ENCODE data around the gene ZNF484.
"Not testable (repeated sequence)": the region's sequence is repeated elsewhere in the genome, so short reads cannot be mapped to it uniquely, and the experiment has no call there.

ZNF484 gene

GRCh38 chr9:92886846-92887610 lies 9.2 kb upstream of the ZNF484 start:
- H3K36me3 ChIP-seq (ENCODE audit: insufficient read depth, low read length); H3K9ac ChIP-seq (ENCODE audit: low read depth, low read length); H3K9me3 ChIP-seq (ENCODE audit: control insufficient read depth, insufficient read depth, low read length): not testable (repeated sequence)
- peaks cover 29% of the 10 kb centered on the region for H3K4me1 ChIP-seq (ENCODE audit: insufficient read depth, low read length)

GRCh38 chr9:92883666-92884405 lies 6.0 kb upstream of the ZNF484 start:
- not testable (repeated sequence) for H3K36me3 ChIP-seq (ENCODE audit: insufficient read depth, low read length); H3K9ac ChIP-seq (ENCODE audit: low read depth, low read length); H3K9me3 ChIP-seq (ENCODE audit: control insufficient read depth, insufficient read depth, low read length)
- H3K4me1 ChIP-seq (ENCODE audit: insufficient read depth, low read length) = peaks cover 16% of the 10 kb centered on the region

DNA sequence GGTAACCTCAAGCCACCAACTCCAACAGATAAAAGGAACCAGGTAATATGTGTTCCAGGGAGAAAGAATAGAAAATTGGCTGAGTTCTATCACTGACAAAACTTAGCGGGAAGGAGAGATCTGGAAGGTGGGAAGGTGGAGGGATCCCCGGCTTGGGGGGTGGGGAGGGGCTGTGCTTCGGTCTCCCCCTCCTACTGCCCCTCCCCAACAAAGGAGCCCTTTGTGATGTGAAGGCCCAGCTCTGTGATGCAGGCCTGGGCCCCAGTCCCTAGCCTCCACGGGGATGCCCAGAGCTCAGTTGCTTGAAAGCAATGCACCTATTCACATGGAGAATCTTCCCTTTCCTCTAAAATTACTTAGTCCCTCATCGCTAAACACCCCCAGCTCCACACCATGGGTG lies 4.4 kb upstream of the ZNF484 start:
- H3K9ac ChIP-seq (ENCODE audit: low read depth, low read length) = no peak overlapping the region
- H3K9me3 ChIP-seq (ENCODE audit: control insufficient read depth, insufficient read depth, low read length) = no peaks in the 10 kb centered on the region
- no peaks in the 10 kb centered on the region for H3K36me3 ChIP-seq (ENCODE audit: insufficient read depth, low read length)
- H3K4me1 ChIP-seq (ENCODE audit: insufficient read depth, low read length) = peaks cover 16% of the 10 kb centered on the region

DNA sequence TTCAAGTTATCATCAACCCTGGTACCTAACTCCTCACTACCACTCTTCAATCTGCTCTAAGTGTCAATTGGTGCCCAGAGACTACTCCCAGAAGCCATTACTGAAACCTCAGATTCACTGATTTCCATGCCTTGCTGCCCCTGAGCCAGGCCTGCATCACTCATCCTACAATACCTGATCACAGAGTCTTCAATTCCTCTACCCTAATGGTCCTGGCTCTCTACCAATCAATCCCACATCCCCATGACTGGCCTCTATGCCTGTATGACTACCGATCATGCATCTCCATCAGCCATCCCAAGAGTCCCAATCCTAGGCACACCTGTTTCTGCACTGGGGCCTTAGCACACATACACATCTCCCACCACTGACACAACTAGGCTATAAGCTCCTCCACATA lies 2.5 kb downstream of the ZNF484 start:
- H3K36me3 ChIP-seq (ENCODE audit: insufficient read depth, low read length) = no peaks in the 10 kb centered on the region
- no peaks in the 10 kb centered on the region for H3K9me3 ChIP-seq (ENCODE audit: control insufficient read depth, insufficient read depth, low read length)
- H3K4me1 ChIP-seq (ENCODE audit: insufficient read depth, low read length) = no peaks in the 10 kb centered on the region; the same call in 1 of the 2 replicates
- no peak overlapping the region for H3K9ac ChIP-seq (ENCODE audit: low read depth, low read length)

- Histone ChIP-seq H3K9me3 (ENCODE audit: control insufficient read depth, insufficient read depth, low read length) (no peaks in the 10 kb centered on the region), H3K36me3 (ENCODE audit: insufficient read depth, low read length) (no peaks in the 10 kb centered on the region), H3K4me1 (ENCODE audit: insufficient read depth, low read length) (no peaks in the 10 kb centered on the region; the same call in 1 of the 2 replicates), H3K9ac (ENCODE audit: low read depth, low read length) (no peak overlapping the region)
These were observed 7.5 kb downstream of the ZNF484 start for GRCh38 chr9:92870289-92870688.

DNA sequence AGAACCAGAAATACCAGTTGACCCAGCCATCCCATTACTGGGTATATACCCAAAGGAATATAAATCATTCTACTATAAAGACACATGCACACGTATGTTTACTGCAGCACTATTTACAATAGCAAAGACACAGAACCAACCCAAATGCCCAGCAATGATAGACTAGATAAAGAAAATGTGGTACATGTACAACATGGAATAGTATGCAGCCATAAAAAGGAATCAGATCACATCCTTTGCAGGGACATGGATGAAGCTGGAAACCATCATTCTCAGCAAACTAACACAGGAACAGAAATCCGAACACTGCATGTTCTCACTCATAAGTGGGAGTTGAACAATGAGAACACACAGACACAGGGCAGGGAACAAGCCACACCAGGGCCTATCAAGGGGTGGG lies 11.2 kb downstream of the ZNF484 start:
- not testable (repeated sequence) for H3K36me3 ChIP-seq (ENCODE audit: insufficient read depth, low read length); H3K9me3 ChIP-seq (ENCODE audit: control insufficient read depth, insufficient read depth, low read length); H3K9ac ChIP-seq (ENCODE audit: low read depth, low read length); H3K4me1 ChIP-seq (ENCODE audit: insufficient read depth, low read length)

DNA sequence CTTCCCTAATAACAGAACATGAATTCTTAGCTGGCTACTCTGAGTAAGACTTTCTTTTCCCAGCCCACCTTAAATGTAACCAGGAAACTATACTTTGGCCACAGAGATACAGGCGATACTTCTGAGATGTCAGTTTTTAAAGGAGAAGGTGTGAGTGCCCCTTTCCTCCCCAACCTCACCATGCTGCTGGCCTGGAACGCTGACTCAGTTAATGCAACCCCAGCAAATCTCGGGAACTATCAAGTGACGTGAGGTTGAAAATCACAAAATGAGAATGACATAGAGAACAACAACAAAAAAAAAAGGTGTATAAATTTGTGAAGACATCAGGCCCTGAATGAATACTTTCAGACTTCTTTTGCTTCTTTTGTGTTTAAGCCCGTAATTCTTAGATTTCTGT lies 13.7 kb downstream of the ZNF484 start:
- Histone ChIP-seq H3K9me3 (ENCODE audit: control insufficient read depth, insufficient read depth, low read length) (peaks cover 12% of the 10 kb centered on the region), H3K4me1 (ENCODE audit: insufficient read depth, low read length) (no peaks in the 10 kb centered on the region), H3K36me3 (ENCODE audit: insufficient read depth, low read length) (peaks cover 7% of the 10 kb centered on the region; the same call in 1 of the 2 replicates), H3K9ac (ENCODE audit: low read depth, low read length) (no peak overlapping the region)

DNA sequence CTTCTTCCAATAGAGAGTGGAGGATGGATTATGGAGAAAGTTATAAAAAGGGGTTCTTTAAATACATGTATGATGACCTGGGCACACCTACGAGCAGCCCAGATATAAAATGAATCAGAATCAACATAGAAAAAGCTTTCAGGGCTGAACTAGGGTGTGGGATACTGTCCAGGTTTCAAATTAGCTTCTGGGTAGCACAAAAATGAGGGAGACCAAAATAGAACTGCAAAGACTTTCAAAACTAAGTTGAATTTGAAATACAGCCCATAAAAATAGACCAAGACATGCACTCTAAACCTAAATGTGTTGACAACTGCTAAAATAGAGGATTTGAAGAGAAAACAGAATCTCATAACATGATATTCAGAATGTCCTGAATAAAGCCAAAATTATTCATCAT lies 17.0 kb downstream of the ZNF484 start:
- no peaks in the 10 kb centered on the region for H3K4me1 ChIP-seq (ENCODE audit: insufficient read depth, low read length)
- H3K9me3 ChIP-seq (ENCODE audit: control insufficient read depth, insufficient read depth, low read length) = peaks cover 13% of the 10 kb centered on the region
- H3K36me3 ChIP-seq (ENCODE audit: insufficient read depth, low read length) = peaks cover 8% of the 10 kb centered on the region; the same call in 1 of the 2 replicates
- H3K9ac ChIP-seq (ENCODE audit: low read depth, low read length) = no peak overlapping the region

DNA sequence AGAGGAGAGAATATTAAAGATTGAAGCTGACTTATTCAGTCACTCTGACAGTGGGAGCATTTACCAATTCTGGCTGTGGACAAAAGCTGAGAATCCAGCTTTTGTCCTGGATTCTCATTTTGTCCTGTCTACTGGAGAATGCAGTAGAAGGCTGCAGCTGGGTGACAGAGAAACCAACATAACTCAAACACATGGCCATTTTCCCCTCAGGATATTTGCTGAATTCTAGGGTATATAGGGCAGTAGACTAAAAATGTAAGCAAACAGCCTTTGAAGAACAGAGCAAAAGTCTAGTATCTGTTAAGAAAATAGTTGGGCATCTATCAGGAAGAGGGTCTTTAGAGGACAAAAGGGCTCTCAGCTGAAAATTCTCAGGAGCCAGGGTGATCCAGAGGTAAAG lies 20.6 kb downstream of the ZNF484 start:
- no peak overlapping the region for H3K9ac ChIP-seq (ENCODE audit: low read depth, low read length)
- no peaks in the 10 kb centered on the region for H3K4me1 ChIP-seq (ENCODE audit: insufficient read depth, low read length)
- H3K9me3 ChIP-seq (ENCODE audit: control insufficient read depth, insufficient read depth, low read length) = peaks cover 16% of the 10 kb centered on the region
- H3K36me3 ChIP-seq (ENCODE audit: insufficient read depth, low read length) = peaks cover 19% of the 10 kb centered on the region

DNA sequence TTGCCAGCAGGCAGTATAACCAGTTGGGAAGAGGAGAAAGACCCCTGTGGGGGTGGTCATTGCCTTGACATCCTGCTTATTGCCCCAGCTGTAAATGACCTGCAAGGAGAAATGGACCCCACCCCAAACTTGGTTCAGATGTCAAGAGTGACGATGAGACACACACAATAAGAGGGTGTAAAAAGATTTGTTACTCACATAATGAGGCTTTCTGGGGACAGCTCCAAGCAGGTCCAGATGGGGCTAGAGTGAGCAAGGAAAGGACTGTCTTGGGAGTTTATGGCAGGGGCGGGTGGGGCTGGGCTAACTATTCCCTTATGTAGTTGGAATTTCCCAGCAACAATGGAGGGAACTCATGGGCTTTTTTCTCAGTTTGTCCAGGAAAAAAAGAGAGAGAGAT lies 24.1 kb downstream of the ZNF484 start:
- peaks cover 10% of the 10 kb centered on the region for H3K36me3 ChIP-seq (ENCODE audit: insufficient read depth, low read length)
- peaks cover 7% of the 10 kb centered on the region; the same call in 1 of the 2 replicates for H3K9me3 ChIP-seq (ENCODE audit: control insufficient read depth, insufficient read depth, low read length)
- H3K9ac ChIP-seq (ENCODE audit: low read depth, low read length) = no peak overlapping the region
- H3K4me1 ChIP-seq (ENCODE audit: insufficient read depth, low read length) = no peaks in the 10 kb centered on the region

GRCh38 chr9:92850898-92851297 lies 26.9 kb downstream of the ZNF484 start:
- Histone ChIP-seq H3K4me1 (ENCODE audit: insufficient read depth, low read length) (no peaks in the 10 kb centered on the region), H3K9me3 (ENCODE audit: control insufficient read depth, insufficient read depth, low read length) (peaks cover 31% of the 10 kb centered on the region), H3K9ac (ENCODE audit: low read depth, low read length) (no peak overlapping the region), H3K36me3 (ENCODE audit: insufficient read depth, low read length) (peaks cover 26% of the 10 kb centered on the region)

- not testable (repeated sequence) for H3K4me1 ChIP-seq (ENCODE audit: insufficient read depth, low read length); H3K9ac ChIP-seq (ENCODE audit: low read depth, low read length)
- H3K36me3 ChIP-seq (ENCODE audit: insufficient read depth, low read length) = peaks cover 28% of the 10 kb centered on the region
- peaks cover 44% of the 10 kb centered on the region for H3K9me3 ChIP-seq (ENCODE audit: control insufficient read depth, insufficient read depth, low read length)
These were observed 29.1 kb downstream of the ZNF484 start for GRCh38 chr9:92848740-92849139.

DNA sequence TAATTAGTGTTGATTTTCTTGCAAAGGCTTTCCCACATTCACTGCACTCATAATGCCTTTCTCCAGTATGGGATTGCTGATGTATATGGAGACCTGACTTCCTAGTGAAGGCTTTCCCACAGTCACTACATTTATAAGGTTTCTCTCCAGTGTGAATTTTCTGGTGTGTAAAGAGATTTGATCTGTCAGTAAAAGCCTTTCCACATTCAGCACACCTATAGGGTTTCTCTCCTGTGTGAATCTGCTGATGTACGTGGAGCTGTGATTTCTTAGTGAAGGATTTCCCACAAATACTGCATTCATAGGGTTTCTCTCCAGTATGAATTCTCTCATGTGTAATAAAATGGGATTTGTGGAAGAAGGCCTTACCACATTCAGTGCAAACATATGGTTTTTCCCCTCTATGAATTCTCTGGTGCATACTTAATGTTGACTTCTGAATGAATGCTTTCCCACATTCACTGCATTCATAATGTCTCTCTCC lies 31.1 kb downstream of the ZNF484 start:
- peaks cover 22% of the 10 kb centered on the region for H3K36me3 ChIP-seq (ENCODE audit: insufficient read depth, low read length)
- no peak overlapping the region for H3K9ac ChIP-seq (ENCODE audit: low read depth, low read length)
- no peaks in the 10 kb centered on the region for H3K4me1 ChIP-seq (ENCODE audit: insufficient read depth, low read length)
- H3K9me3 ChIP-seq (ENCODE audit: control insufficient read depth, insufficient read depth, low read length) = peaks cover 53% of the 10 kb centered on the region

DNA sequence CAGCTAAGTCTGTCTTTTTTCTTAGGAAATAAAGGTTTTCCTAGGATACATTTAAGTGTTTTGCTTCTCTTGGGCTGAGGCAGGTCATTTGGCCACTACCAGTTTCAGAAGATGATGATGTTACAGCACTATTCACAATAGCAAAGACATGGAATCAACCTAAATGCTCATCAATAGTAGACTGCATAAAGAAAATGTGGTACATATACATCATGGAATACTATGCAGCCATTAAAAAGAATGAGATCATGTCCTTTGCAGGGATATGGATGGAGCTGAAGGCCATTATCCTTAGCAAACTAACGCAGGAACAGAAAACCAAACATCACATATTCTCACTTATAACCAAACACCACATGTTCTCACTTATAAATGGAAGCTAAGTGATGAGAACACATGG lies 39.4 kb downstream of the ZNF484 start:
- not testable (repeated sequence) for H3K9ac ChIP-seq (ENCODE audit: low read depth, low read length); H3K36me3 ChIP-seq (ENCODE audit: insufficient read depth, low read length); H3K4me1 ChIP-seq (ENCODE audit: insufficient read depth, low read length)
- peaks cover 11% of the 10 kb centered on the region; the same call in 1 of the 2 replicates for H3K9me3 ChIP-seq (ENCODE audit: control insufficient read depth, insufficient read depth, low read length)

DNA sequence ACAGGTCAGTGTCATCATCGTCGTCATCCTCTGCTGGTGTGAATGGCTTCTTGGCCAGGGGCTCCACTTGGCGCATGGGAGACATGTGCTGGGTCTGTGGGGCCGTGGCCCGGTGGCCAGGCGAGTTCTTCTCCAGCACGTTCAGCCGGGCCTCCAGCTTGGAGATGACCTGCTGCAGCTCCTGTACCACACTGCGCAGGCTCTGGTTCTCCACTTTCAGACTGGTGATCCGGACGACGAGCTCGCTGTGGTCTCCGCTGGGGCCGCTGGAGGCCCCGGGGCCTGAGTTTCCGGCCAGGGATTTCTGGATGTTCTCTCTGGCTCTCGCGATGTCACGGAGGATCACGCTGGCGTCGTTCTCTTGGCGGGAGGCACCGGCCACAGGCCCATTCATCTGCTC lies 40.6 kb downstream of the ZNF484 start:
- no peaks in the 10 kb centered on the region for H3K36me3 ChIP-seq (ENCODE audit: insufficient read depth, low read length)
- H3K4me1 ChIP-seq (ENCODE audit: insufficient read depth, low read length) = no peaks in the 10 kb centered on the region
- no peak overlapping the region for H3K9ac ChIP-seq (ENCODE audit: low read depth, low read length)
- peaks cover 5% of the 10 kb centered on the region; the same call in 1 of the 2 replicates for H3K9me3 ChIP-seq (ENCODE audit: control insufficient read depth, insufficient read depth, low read length)

Data from ES-I3 (cell line).